ENCODE data around the gene TMEM171. TPM values are rescaled to one million over a fixed set of nuclear protein-coding genes. Genes with fewer than 3 reads are reported as not detected.
A peak's percentile ranks its signal among the peaks of the same experiment; 100 is the strongest.

Gene TMEM171
- total and polyA plus RNA-seq, 2 experiments from 2014 or later = 1.3 to 2.0 TPM

DNA sequence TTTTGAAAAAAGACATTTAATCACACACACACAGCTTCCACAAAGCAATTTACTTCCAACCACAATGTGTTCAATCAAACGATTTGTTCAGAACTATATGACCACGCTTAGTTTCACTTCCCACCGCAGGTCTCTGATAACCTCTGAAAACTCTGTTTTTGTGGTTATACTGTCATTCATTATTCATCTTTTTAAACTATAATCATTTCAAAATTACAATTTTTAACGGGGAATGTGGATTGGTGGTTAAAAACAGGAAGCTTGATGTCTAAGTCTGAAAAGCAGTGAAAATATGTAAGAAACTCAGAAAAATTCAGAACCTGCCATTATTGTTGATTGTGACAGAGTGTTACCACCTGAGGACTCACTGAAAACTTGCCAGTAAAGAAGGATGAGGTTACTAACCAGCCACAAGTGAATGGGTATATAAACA is 39.9 kb downstream of the TMEM171 start:
- Histone ChIP-seq H3K9me3 (ENCODE audit: low read depth) (no peaks in the 10 kb centered on the region), H3K27ac (no peak overlapping the region), H2AFZ (no peak overlapping the region), H3K36me3 (replicated peaks; ENCODE audit: insufficient read depth, low read depth) (no peaks in the 10 kb centered on the region), H3K9me2 (replicated peaks; ENCODE audit: insufficient read depth) (no peaks in the 10 kb centered on the region), H3K4me3 (no peak overlapping the region), H3K4me2 (no peak overlapping the region), H4K20me1 (ENCODE audit: insufficient read depth, poor library complexity, severe bottlenecking) (no peaks in the 10 kb centered on the region), H3K4me1 (ENCODE audit: insufficient read depth) (no peaks in the 10 kb centered on the region), H3K79me2 (no peaks in the 10 kb centered on the region), H3K27me3 (peaks cover 11% of the 10 kb centered on the region)
- 81% methylated on average over 4 of the region's 4 CpGs for WGBS (ENCODE audit: low lambda C conversion rate, missing lambda C conversion rate)
- DNase-seq (ENCODE audit: low spot score) = no peak
- TF ChIP-seq EZH2phosphoT487 (IDR thresholded peaks at IDR 0.05; ENCODE audit: low read depth, severe bottlenecking, unreplicated experiment) = no peak
- TF ChIP-seq CTCF (IDR thresholded peaks at IDR 0.05; ENCODE audit: poor library complexity) = no peak
- TF ChIP-seq EZH2 (IDR thresholded peaks at IDR 0.05; ENCODE audit: borderline replicate concordance) = no peak

DNA sequence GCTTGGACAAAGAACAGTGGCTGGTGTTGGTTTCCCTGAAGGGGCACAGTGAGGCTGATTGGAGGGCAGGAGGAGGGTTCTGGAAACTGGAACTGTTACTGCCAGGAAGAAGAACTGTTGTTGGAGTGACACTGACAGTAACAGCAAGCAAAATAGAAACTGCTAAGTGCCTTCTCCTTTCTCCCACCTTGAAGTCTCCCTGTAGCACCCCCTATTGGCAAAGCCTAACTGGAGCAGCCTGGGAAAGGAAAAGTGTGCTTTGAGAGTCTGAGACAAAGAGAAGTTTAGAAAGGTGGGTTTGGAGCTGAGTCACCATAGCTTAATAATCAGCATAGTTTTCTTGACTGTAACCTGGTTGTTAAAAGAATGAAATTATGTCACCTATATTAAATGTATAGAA is 50.1 kb downstream of the TMEM171 start:
- TF ChIP-seq EZH2phosphoT487 (IDR thresholded peaks at IDR 0.05; ENCODE audit: low read depth, severe bottlenecking, unreplicated experiment) (no peak), CTCF (IDR thresholded peaks at IDR 0.05; ENCODE audit: poor library complexity) (peak; percentile 29)
- no peak for DNase-seq (ENCODE audit: low spot score)
- Histone ChIP-seq H3K27ac (no peak overlapping the region), H3K9me2 (replicated peaks; ENCODE audit: insufficient read depth) (no peaks in the 10 kb centered on the region), H3K4me2 (no peak overlapping the region), H2AFZ (no peak overlapping the region), H3K4me1 (ENCODE audit: insufficient read depth) (no peaks in the 10 kb centered on the region), H3K4me3 (no peak overlapping the region), H3K79me2 (no peaks in the 10 kb centered on the region), H4K20me1 (ENCODE audit: insufficient read depth, poor library complexity, severe bottlenecking) (no peaks in the 10 kb centered on the region), H3K9me3 (ENCODE audit: low read depth) (no peaks in the 10 kb centered on the region), H3K27me3 (no peaks in the 10 kb centered on the region), H3K36me3 (replicated peaks; ENCODE audit: insufficient read depth, low read depth) (no peaks in the 10 kb centered on the region)

DNA sequence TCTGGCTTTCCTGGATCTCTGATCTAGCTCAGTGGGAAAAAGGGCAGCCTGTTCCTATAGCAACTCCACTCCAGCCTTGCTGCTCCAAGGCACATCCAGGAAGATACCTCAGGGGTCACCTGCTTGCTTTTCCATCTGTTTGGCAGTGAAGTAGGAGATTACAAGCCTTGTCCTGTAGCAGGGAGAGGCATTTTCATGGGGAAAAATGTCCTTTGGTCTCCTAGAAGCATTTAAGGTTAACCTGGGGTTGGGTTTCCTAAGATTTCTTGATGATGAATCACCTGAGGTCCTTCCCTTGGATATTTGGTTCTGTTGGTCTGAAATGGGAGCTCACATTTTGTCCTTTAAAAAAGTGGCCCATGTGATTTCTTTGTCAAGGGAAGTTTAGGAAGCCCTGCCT is 51.1 kb downstream of the TMEM171 start:
- no peaks in the 10 kb centered on the region for H3K9me2 ChIP-seq (replicated peaks; ENCODE audit: insufficient read depth)
- no peaks in the 10 kb centered on the region for H4K20me1 ChIP-seq (ENCODE audit: insufficient read depth, poor library complexity, severe bottlenecking)
- no peaks in the 10 kb centered on the region for H3K9me3 ChIP-seq (ENCODE audit: low read depth)
- H3K4me1 ChIP-seq (ENCODE audit: insufficient read depth) = no peaks in the 10 kb centered on the region
- no peak overlapping the region for H3K27ac ChIP-seq
- TF ChIP-seq EZH2phosphoT487 (IDR thresholded peaks at IDR 0.05; ENCODE audit: low read depth, severe bottlenecking, unreplicated experiment) = no peak
- no peak for TF ChIP-seq EZH2 (IDR thresholded peaks at IDR 0.05; ENCODE audit: borderline replicate concordance)
- no peak for DNase-seq (ENCODE audit: low spot score)
- no peak overlapping the region for H2AFZ ChIP-seq
- no peaks in the 10 kb centered on the region for H3K36me3 ChIP-seq (replicated peaks; ENCODE audit: insufficient read depth, low read depth)
- H3K27me3 ChIP-seq = no peaks in the 10 kb centered on the region
- H3K79me2 ChIP-seq = no peaks in the 10 kb centered on the region
- H3K4me2 ChIP-seq = no peak overlapping the region
- H3K4me3 ChIP-seq = no peak overlapping the region

DNA sequence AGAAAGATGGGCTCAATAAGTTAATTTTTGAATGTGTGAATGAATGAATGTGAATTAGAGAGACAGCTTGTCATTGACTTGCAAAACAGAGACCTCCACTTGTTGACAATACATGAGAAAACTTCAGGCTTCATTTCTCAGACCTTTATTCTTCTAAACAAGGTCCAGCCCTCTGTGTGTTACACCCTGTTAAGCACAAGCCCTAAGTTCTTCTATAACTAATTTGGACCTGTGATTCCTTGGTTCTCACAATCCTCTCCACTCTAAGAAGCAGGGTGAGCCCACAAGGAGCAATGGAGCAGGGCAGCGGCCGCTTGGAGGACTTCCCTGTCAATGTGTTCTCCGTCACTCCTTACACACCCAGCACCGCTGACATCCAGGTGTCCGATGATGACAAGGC is 52.6 kb downstream of the TMEM171 start, which contains the start of gene TMEM174:
TSS of gene TMEM174 (plus strand) at position 243 of the 400 bp plus-strand sequence. CDS start at position 294, 51 bp downstream.
- H3K36me3 ChIP-seq (replicated peaks; ENCODE audit: insufficient read depth, low read depth) = no peaks in the 10 kb centered on the region
- TF ChIP-seq EZH2phosphoT487 (IDR thresholded peaks at IDR 0.05; ENCODE audit: low read depth, severe bottlenecking, unreplicated experiment) (no peak), CTCF (IDR thresholded peaks at IDR 0.05; ENCODE audit: poor library complexity) (no peak), EZH2 (IDR thresholded peaks at IDR 0.05; ENCODE audit: borderline replicate concordance) (no peak)

More for the DNA sequence above, 52.6 kb downstream of the TMEM171 start, which contains the start of gene TMEM174:
- Histone ChIP-seq H3K9me2 (replicated peaks; ENCODE audit: insufficient read depth) (no peaks in the 10 kb centered on the region), H4K20me1 (ENCODE audit: insufficient read depth, poor library complexity, severe bottlenecking) (no peaks in the 10 kb centered on the region), H3K9me3 (ENCODE audit: low read depth) (no peaks in the 10 kb centered on the region), H3K27me3 (no peaks in the 10 kb centered on the region), H3K4me2 (no peak within 1 kb of the TSS), H3K27ac (no peak within 1 kb of the TSS), H3K4me1 (ENCODE audit: insufficient read depth) (no peaks in the 10 kb centered on the region), H3K4me3 (no peak within 1 kb of the TSS), H3K79me2 (no peaks in the 10 kb centered on the region), H2AFZ (no peak within 1 kb of the TSS)
- DNase-seq (ENCODE audit: low spot score) = no peak
- WGBS (ENCODE audit: low lambda C conversion rate, missing lambda C conversion rate) = 96% methylated on average over 5 of the region's 5 CpGs

All from hepatocyte (in vitro differentiated cells).